SK-N-SH (cell line): ENCODE data around the gene PIP5K1B.

Experiments
- CHD2 ChIP-seq: fragments of 150-350 bp; IDR thresholded peaks from 2 replicates; pipeline ENCODE4 v1.6.1; 2018; ENCODE audit warnings: low read length; ENCODE audit not compliant: partially characterized antibody
- EZH2phosphoT487 ChIP-seq: fragments of 200-600 bp; sonication (generic); IDR thresholded peaks from 2 replicates; pipeline ENCODE4 v1.6.1; 2017; ENCODE audit warnings: low read depth, mixed run types, mild to moderate bottlenecking, antibody characterized with exemption, moderate library complexity, borderline replicate concordance
- POLR2AphosphoS5 ChIP-seq: IDR thresholded peaks from 2 replicates; pipeline ENCODE4 v1.6.1; 2012; ENCODE audit warnings: low read depth, low read length
- RFX5 ChIP-seq: IDR thresholded peaks from 2 replicates; pipeline ENCODE4 v1.6.1; 2012; ENCODE audit warnings: mild to moderate bottlenecking, improper control_type of control experiment, low read length
- TF ChIP-seq, protein P1 (sequence below): fragments of 200-600 bp; sonication (generic); IDR thresholded peaks from 2 replicates; pipeline ENCODE4 v1.6.1; 2017; ENCODE audit warnings: antibody characterized with exemption, mild to moderate bottlenecking, moderate library complexity
- TF ChIP-seq, protein P2 (sequence below): fragments of 150-350 bp; IDR thresholded peaks from 2 replicates; pipeline ENCODE4 v1.6.1; 2017; ENCODE audit warnings: antibody characterized with exemption, low read length, low read depth, borderline replicate concordance
- TF ChIP-seq, protein P3 (sequence below): IDR thresholded peaks from 2 replicates; pipeline ENCODE4; 2012
- TF ChIP-seq, protein P4 (sequence below): IDR thresholded peaks from 2 replicates; pipeline ENCODE4 v1.4.0; 2012; ENCODE audit warnings: low read depth, borderline replicate concordance

DNA sequence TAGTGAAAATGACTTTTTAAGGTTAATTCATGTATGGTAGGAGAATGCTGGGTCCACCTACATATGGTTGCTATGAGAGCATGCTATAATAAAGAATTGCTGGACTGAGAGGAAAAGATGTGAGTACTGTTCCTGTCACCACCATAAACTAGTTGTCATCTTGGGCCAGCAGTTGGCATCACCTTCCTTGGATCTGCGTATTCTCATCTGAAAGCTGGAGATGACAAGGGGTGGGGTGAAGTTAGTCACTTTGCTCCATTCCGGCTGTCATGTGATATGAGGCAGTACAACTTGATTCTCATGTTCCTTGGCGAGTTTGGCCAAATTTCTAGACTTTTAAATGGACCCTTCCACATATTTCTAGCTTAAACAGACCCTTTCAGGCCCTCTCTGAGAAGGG lies 33.3 kb downstream of the PIP5K1B start:
- TF ChIP-seq POLR2AphosphoS5 (no peak), CHD2 (no peak), EZH2phosphoT487 (no peak), RFX5 (no peak)
- TF ChIP-seq, protein P1, sequence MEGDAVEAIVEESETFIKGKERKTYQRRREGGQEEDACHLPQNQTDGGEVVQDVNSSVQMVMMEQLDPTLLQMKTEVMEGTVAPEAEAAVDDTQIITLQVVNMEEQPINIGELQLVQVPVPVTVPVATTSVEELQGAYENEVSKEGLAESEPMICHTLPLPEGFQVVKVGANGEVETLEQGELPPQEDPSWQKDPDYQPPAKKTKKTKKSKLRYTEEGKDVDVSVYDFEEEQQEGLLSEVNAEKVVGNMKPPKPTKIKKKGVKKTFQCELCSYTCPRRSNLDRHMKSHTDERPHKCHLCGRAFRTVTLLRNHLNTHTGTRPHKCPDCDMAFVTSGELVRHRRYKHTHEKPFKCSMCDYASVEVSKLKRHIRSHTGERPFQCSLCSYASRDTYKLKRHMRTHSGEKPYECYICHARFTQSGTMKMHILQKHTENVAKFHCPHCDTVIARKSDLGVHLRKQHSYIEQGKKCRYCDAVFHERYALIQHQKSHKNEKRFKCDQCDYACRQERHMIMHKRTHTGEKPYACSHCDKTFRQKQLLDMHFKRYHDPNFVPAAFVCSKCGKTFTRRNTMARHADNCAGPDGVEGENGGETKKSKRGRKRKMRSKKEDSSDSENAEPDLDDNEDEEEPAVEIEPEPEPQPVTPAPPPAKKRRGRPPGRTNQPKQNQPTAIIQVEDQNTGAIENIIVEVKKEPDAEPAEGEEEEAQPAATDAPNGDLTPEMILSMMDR: no peak
- TF ChIP-seq, protein P2, sequence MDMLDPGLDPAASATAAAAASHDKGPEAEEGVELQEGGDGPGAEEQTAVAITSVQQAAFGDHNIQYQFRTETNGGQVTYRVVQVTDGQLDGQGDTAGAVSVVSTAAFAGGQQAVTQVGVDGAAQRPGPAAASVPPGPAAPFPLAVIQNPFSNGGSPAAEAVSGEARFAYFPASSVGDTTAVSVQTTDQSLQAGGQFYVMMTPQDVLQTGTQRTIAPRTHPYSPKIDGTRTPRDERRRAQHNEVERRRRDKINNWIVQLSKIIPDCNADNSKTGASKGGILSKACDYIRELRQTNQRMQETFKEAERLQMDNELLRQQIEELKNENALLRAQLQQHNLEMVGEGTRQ: no peak
- TF ChIP-seq, protein P3, sequence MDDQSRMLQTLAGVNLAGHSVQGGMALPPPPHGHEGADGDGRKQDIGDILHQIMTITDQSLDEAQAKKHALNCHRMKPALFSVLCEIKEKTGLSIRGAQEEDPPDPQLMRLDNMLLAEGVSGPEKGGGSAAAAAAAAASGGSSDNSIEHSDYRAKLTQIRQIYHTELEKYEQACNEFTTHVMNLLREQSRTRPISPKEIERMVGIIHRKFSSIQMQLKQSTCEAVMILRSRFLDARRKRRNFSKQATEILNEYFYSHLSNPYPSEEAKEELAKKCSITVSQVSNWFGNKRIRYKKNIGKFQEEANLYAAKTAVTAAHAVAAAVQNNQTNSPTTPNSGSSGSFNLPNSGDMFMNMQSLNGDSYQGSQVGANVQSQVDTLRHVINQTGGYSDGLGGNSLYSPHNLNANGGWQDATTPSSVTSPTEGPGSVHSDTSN: no peak
- TF ChIP-seq, protein P4, sequence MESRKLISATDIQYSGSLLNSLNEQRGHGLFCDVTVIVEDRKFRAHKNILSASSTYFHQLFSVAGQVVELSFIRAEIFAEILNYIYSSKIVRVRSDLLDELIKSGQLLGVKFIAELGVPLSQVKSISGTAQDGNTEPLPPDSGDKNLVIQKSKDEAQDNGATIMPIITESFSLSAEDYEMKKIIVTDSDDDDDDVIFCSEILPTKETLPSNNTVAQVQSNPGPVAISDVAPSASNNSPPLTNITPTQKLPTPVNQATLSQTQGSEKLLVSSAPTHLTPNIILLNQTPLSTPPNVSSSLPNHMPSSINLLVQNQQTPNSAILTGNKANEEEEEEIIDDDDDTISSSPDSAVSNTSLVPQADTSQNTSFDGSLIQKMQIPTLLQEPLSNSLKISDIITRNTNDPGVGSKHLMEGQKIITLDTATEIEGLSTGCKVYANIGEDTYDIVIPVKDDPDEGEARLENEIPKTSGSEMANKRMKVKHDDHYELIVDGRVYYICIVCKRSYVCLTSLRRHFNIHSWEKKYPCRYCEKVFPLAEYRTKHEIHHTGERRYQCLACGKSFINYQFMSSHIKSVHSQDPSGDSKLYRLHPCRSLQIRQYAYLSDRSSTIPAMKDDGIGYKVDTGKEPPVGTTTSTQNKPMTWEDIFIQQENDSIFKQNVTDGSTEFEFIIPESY: no peak
